WTC11 (cell line): ENCODE results near the gene ZNF528. TPM values are rescaled to one million over a fixed set of nuclear protein-coding genes. Genes with fewer than 3 reads are reported as not detected.

Experiments
- ATAC-seq: fragments of 200-7000 bp; cut with Tn5 transposase; 2 replicates; pipeline ENCODE4 v1.10.0; 2021; ENCODE audit warnings: mild to moderate bottlenecking, moderate library complexity
- CTCF ChIA-PET: fragments of 300-600 bp; sonication (Branson Sonifier 250); formaldehyde crosslinking; loops from one replicate; lab custom pipeline; 2021; ENCODE audit warnings: antibody characterized with exemption; lab: Charles Lee
- POLR2A ChIA-PET: fragments of 350-600 bp; sonication (Branson Sonifier 250); formaldehyde crosslinking; loops from one replicate; lab custom pipeline; 2021; ENCODE audit warnings: antibody characterized with exemption; lab: Charles Lee
- DNase-seq: peaks from one replicate; pipeline ENCODE4 v3.0.0; 2021; ENCODE audit warnings: low spot score
- H3K27ac Mint-ChIP-seq: 2 replicates; pipeline ENCODE4 v1.8.0; 2021; ENCODE audit warnings: mixed read lengths
- H3K27me3 Mint-ChIP-seq: 2 replicates; pipeline ENCODE4 v1.8.0; 2021; ENCODE audit warnings: low read depth, mild to moderate bottlenecking, moderate library complexity, mixed read lengths
- H3K36me3 Mint-ChIP-seq: 2 replicates; pipeline ENCODE4 v1.8.0; 2021; ENCODE audit warnings: mixed read lengths
- H3K4me1 Mint-ChIP-seq: 2 replicates; pipeline ENCODE4 v1.8.0; 2022; ENCODE audit warnings: mixed read lengths
- H3K4me3 Mint-ChIP-seq: 2 replicates; pipeline ENCODE4 v1.8.0; 2021; ENCODE audit warnings: mild to moderate bottlenecking, moderate library complexity, mixed read lengths
- H3K9me3 Mint-ChIP-seq: 2 replicates; pipeline ENCODE4 v1.8.0; 2021; ENCODE audit warnings: mixed read lengths
- GRHL2 ChIP-seq: fragments of 250-450 bp; sonication (Bioruptor Pico); IDR thresholded peaks from 2 replicates; pipeline ENCODE4 v1.8.0; 2022; ENCODE audit warnings: mild to moderate bottlenecking, moderate library complexity; ENCODE audit not compliant: insufficient replicate concordance, severe bottlenecking
- ZNF317 ChIP-seq: sonication (generic); formaldehyde crosslinking; IDR thresholded peaks from 2 replicates; pipeline ENCODE4 v1.8.1; 2023; ENCODE audit warnings: low read depth, mild to moderate bottlenecking, moderate library complexity, missing genetic modification reagents, borderline replicate concordance
- ZNF423 ChIP-seq: fragments of 250-450 bp; sonication (Bioruptor Pico); IDR thresholded peaks from 2 replicates; pipeline ENCODE4 v2.1.2; 2022; ENCODE audit warnings: mild to moderate bottlenecking, moderate library complexity
- total RNA-seq: library from RNA; stranded (reverse); gene quantifications from 3 replicates; pipeline ENCODE4 v1.2.3, GENCODE V29; 2021
- TF ChIP-seq, protein P1 (sequence below): sonication (generic); formaldehyde crosslinking; IDR thresholded peaks from 2 replicates; pipeline ENCODE4 v1.8.0; 2023; ENCODE audit warnings: missing genetic modification reagents, mild to moderate bottlenecking, borderline replicate concordance
- TF ChIP-seq, protein P2 (sequence below): fragments of 200-600 bp; IDR thresholded peaks from 2 replicates; pipeline ENCODE4 v1.8.0; 2022; ENCODE audit warnings: antibody characterized with exemption
- TF ChIP-seq, protein P3 (sequence below): sonication (generic); formaldehyde crosslinking; IDR thresholded peaks from 2 replicates; pipeline ENCODE4 v1.8.1; 2023; ENCODE audit warnings: mild to moderate bottlenecking, moderate library complexity, missing genetic modification reagents

ZNF528 gene
- total RNA-seq, 1 experiment from 2014 or later, result 20.8 TPM

DNA sequence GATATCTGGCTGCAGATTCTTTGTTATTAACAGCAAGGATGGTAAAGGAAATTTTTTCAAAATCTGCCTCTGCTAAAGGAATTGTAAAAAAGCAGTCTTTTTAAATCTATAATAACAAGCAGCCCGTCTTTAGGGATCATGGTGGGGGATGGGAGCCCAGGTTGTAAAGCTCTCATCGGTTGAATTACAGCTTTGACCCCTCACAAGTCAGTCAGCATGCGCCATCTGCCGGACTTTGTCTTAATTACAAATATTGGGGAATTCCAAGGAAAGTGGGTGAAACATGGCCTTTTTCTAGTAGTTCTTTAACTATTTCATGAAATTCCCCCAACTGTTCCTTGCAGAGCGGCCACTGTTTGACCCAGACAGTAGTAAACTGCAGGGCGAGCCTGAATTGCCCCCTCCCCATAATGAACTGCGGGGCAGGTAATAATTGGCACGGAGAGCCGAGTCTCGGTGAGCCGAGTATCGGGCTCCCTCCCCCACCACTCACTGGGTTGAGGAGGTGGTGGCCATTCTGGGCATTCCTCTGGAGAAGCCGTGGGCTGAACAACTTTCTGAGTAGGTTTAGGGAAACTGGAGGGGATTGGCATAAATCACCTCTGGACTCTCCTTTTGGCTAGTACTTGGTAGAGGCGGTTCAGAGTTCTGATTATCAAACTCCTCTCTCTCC lies 67.3 kb downstream of the ZNF528 start:
- Mint-ChIP-seq H3K27ac (peak overlapping the region; percentile 55; the same call in 1 of the 2 replicates), H3K4me3 (peak overlapping the region; percentile 14), H3K9me3 (peaks cover 72% of the 10 kb centered on the region), H3K4me1 (peaks cover 33% of the 10 kb centered on the region), H3K27me3 (no peaks in the 10 kb centered on the region; the same call in 1 of the 2 replicates), H3K36me3 (peaks cover 46% of the 10 kb centered on the region)
- POLR2A ChIA-PET, result no interaction called here
- DNase-seq (peak; percentile 73), ATAC-seq (peak; percentile 90)
- CTCF ChIA-PET, result interaction anchor here (0.7 to 1.7 kb wide), 8 partner anchors 10 to 217 kb away, joined by 3 to 11 read pairs (median 4); no protein-coding TSS in a partner anchor
- TF ChIP-seq, protein P1, sequence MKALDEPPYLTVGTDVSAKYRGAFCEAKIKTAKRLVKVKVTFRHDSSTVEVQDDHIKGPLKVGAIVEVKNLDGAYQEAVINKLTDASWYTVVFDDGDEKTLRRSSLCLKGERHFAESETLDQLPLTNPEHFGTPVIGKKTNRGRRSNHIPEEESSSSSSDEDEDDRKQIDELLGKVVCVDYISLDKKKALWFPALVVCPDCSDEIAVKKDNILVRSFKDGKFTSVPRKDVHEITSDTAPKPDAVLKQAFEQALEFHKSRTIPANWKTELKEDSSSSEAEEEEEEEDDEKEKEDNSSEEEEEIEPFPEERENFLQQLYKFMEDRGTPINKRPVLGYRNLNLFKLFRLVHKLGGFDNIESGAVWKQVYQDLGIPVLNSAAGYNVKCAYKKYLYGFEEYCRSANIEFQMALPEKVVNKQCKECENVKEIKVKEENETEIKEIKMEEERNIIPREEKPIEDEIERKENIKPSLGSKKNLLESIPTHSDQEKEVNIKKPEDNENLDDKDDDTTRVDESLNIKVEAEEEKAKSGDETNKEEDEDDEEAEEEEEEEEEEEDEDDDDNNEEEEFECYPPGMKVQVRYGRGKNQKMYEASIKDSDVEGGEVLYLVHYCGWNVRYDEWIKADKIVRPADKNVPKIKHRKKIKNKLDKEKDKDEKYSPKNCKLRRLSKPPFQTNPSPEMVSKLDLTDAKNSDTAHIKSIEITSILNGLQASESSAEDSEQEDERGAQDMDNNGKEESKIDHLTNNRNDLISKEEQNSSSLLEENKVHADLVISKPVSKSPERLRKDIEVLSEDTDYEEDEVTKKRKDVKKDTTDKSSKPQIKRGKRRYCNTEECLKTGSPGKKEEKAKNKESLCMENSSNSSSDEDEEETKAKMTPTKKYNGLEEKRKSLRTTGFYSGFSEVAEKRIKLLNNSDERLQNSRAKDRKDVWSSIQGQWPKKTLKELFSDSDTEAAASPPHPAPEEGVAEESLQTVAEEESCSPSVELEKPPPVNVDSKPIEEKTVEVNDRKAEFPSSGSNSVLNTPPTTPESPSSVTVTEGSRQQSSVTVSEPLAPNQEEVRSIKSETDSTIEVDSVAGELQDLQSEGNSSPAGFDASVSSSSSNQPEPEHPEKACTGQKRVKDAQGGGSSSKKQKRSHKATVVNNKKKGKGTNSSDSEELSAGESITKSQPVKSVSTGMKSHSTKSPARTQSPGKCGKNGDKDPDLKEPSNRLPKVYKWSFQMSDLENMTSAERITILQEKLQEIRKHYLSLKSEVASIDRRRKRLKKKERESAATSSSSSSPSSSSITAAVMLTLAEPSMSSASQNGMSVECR (CRISPR knock-in tag), result no peak
- TF ChIP-seq, protein P2, sequence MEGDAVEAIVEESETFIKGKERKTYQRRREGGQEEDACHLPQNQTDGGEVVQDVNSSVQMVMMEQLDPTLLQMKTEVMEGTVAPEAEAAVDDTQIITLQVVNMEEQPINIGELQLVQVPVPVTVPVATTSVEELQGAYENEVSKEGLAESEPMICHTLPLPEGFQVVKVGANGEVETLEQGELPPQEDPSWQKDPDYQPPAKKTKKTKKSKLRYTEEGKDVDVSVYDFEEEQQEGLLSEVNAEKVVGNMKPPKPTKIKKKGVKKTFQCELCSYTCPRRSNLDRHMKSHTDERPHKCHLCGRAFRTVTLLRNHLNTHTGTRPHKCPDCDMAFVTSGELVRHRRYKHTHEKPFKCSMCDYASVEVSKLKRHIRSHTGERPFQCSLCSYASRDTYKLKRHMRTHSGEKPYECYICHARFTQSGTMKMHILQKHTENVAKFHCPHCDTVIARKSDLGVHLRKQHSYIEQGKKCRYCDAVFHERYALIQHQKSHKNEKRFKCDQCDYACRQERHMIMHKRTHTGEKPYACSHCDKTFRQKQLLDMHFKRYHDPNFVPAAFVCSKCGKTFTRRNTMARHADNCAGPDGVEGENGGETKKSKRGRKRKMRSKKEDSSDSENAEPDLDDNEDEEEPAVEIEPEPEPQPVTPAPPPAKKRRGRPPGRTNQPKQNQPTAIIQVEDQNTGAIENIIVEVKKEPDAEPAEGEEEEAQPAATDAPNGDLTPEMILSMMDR, result peak; percentile 28; the same call in 1 of the 2 replicates
- TF ChIP-seq ZNF317 (CRISPR knock-in tag) (no peak), ZNF423 (CRISPR knock-in tag) (no peak), GRHL2 (CRISPR knock-in tag) (no peak)
- TF ChIP-seq, protein P3, sequence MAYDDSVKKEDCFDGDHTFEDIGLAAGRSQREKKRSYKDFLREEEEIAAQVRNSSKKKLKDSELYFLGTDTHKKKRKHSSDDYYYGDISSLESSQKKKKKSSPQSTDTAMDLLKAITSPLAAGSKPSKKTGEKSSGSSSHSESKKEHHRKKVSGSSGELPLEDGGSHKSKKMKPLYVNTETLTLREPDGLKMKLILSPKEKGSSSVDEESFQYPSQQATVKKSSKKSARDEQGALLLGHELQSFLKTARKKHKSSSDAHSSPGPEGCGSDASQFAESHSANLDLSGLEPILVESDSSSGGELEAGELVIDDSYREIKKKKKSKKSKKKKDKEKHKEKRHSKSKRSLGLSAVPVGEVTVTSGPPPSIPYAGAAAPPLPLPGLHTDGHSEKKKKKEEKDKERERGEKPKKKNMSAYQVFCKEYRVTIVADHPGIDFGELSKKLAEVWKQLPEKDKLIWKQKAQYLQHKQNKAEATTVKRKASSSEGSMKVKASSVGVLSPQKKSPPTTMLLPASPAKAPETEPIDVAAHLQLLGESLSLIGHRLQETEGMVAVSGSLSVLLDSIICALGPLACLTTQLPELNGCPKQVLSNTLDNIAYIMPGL (CRISPR knock-in tag), result no peak

Other genes with a start within 250 kb of the ZNF528 start
- gene ZNF836, start 226.2 kb upstream of the ZNF528 start, total RNA-seq, result 20.3 to 28.8 TPM (median 22.8 TPM) in 3 replicates
- gene PPP2R1A, start 207.8 kb upstream of the ZNF528 start, total RNA-seq, result 505 to 507 TPM (median 506 TPM) in 3 replicates
- gene ZNF766, start 128.3 kb upstream of the ZNF528 start, total RNA-seq, result 30.4 to 32.9 TPM (median 31.4 TPM) in 3 replicates
- gene ZNF480, start 100.7 kb upstream of the ZNF528 start, total RNA-seq, result 26.4 to 36.0 TPM (median 31.3 TPM) in 3 replicates
- gene ZNF610, start 61.6 kb upstream of the ZNF528 start, total RNA-seq, result 4.4 to 8.5 TPM (median 6.6 TPM) in 3 replicates
- gene ZNF880, start 27.9 kb upstream of the ZNF528 start, total RNA-seq, result 29.0 to 34.0 TPM (median 29.1 TPM) in 3 replicates
- 0.23 to 0.42 TPM (median 0.37 TPM) in 3 replicates for gene ZNF534, start 31.3 kb downstream of the ZNF528 start, total RNA-seq
- gene ZNF578, start 55.7 kb downstream of the ZNF528 start, total RNA-seq, result 21.1 to 26.6 TPM (median 21.9 TPM) in 3 replicates
- gene ZNF808, start 129.8 kb downstream of the ZNF528 start, total RNA-seq, result 47.1 to 59.2 TPM (median 49.2 TPM) in 3 replicates
- 34.6 to 40.3 TPM (median 35.0 TPM) in 3 replicates for gene ZNF701, start 172.4 kb downstream of the ZNF528 start, total RNA-seq
- 32.5 to 36.4 TPM (median 34.1 TPM) in 3 replicates for gene ZNF83, start 240.5 kb downstream of the ZNF528 start, total RNA-seq